Gastroesophageal sphincter (tissue), 4 donors: ENCODE measurements around the gene SCD5. TPM values are rescaled to one million over a fixed set of nuclear protein-coding genes. Genes with fewer than 3 reads are reported as not detected.

Experiments
- ATAC-seq: fragments of 150-250 bp; one replicate; pipeline ENCODE4 v1.9.1; 2016; ENCODE audit warnings: mild to moderate bottlenecking, moderate library complexity
- H3K27ac ChIP-seq, 4 donors: fragments of 200-600 bp; sonication (generic) in 3 of 4; 1 replicate in 3 of 4; 2 replicates in 1 of 4; pipeline ENCODE4 v1.5.1; 2016 to 2019
- H3K27me3 ChIP-seq: fragments of 200-600 bp; sonication (generic); one replicate; pipeline ENCODE4 v1.5.1; 2019
- H3K36me3 ChIP-seq, 2 donors: fragments of 200-600 bp; sonication (generic); one replicate each; pipeline ENCODE4 v1.5.1; 2019; ENCODE audit warnings: control low read depth in 1 of 2
- H3K4me1 ChIP-seq, 3 donors: fragments of 200-600 bp; sonication (generic); 1 replicate in 2 of 3; 2 replicates in 1 of 3; pipeline ENCODE4 v1.5.1; 2016 to 2019; ENCODE audit warnings: control low read depth in 2 of 3
- H3K4me3 ChIP-seq, 2 donors: fragments of 200-600 bp; sonication (generic); one replicate each; pipeline ENCODE4 v1.5.1; 2019; ENCODE audit warnings: mild to moderate bottlenecking in 1 of 2, moderate library complexity in 1 of 2
- H3K9me3 ChIP-seq, 3 donors: fragments of 200-600 bp; sonication (generic); one replicate each; pipeline ENCODE4 v1.5.1; 2017 to 2019; ENCODE audit warnings: control low read depth in 2 of 3
- CTCF ChIP-seq, 4 experiments: fragments of 200-600 bp in 2 of 4; fragments of 450-650 bp in 2 of 4; sonication (generic) in 1 of 4; IDR thresholded peaks; one replicate each; pipeline ENCODE4 v1.5.1; 2017 to 2019; ENCODE audit warnings: antibody characterized with exemption in 4 of 4, mild to moderate bottlenecking in 2 of 4, moderate library complexity in 2 of 4
- EP300 ChIP-seq: sonication (generic); formaldehyde crosslinking; IDR thresholded peaks from one replicate; pipeline ENCODE4 v1.6.1; 2017; ENCODE audit warnings: antibody characterized with exemption, mild to moderate bottlenecking
- POLR2A ChIP-seq, 2 donors: fragments of 450-650 bp; IDR thresholded peaks; one replicate each; pipeline ENCODE4 v1.6.1; 2017; ENCODE audit warnings: antibody characterized with exemption in 2 of 2, mild to moderate bottlenecking in 2 of 2, moderate library complexity in 1 of 2
- POLR2AphosphoS5 ChIP-seq: sonication (generic); formaldehyde crosslinking; IDR thresholded peaks from one replicate; pipeline ENCODE4 v1.6.1; 2017; ENCODE audit warnings: antibody characterized with exemption
- WGBS, 2 donors: methylation state at CpG; one replicate each; pipeline ENCODE4 v1.1.5; 2018; ENCODE audit warnings: low coverage in 1 of 2; 5-methylcytosine and 5-hydroxymethylcytosine counted together
- small RNA-seq, 4 donors: library from RNA; depleted of rRNA; stranded (forward); fragments of <200 nt; gene quantifications; one replicate each; pipeline ENCODE3, GENCODE V24; 2016
- total RNA-seq, 4 donors: library from RNA; depleted of rRNA; stranded (reverse); fragments of >200 nt; gene quantifications; one replicate each; pipeline ENCODE4 v1.1.0, GENCODE V29; 2016

Gene SCD5
- total RNA-seq, 4 donors from 2014 or later: 15.5 to 21.8 (median 20.3) TPM

GRCh38 chr4:82583897-82584587, 214.6 kb downstream of the SCD5 start:
- H3K4me1 ChIP-seq: no peaks in the 10 kb centered on the region
- TF ChIP-seq CTCF (IDR thresholded peaks at IDR 0.05): no peak
- no peak overlapping the region for H3K27ac ChIP-seq
- H3K9me3 ChIP-seq: no peaks in the 10 kb centered on the region
- WGBS, 2 donors: 31% methylated on average over 5 of the region's 5 CpGs
- H3K27me3 ChIP-seq: no peaks in the 10 kb centered on the region
- ATAC-seq: no peak
- no peak overlapping the region for H3K4me3 ChIP-seq
- no peaks in the 10 kb centered on the region for H3K36me3 ChIP-seq

- WGBS, 2 donors: 55 to 58% methylated on average over 4 to 5 of the region's 5 CpGs
- Histone ChIP-seq H3K27me3 (no peaks in the 10 kb centered on the region), H3K4me3 (no peak overlapping the region), H3K4me1 (no peaks in the 10 kb centered on the region), H3K36me3 (no peaks in the 10 kb centered on the region), H3K27ac (no peak overlapping the region), H3K9me3 (no peaks in the 10 kb centered on the region)
- ATAC-seq: no peak
- no peak for TF ChIP-seq POLR2A (IDR thresholded peaks at IDR 0.05)
- no peak for TF ChIP-seq POLR2AphosphoS5
- no peak for TF ChIP-seq CTCF (IDR thresholded peaks at IDR 0.05)
- no peak for TF ChIP-seq EP300
These were observed 218.7 kb downstream of the SCD5 start for GRCh38 chr4:82579932-82580331.

Small RNA genes within 50 kb of the gene (small RNA-seq; reads per million reads assigned to genes)
- gene MIR575: 0 reads per million in 4 donors

Other genes with a start within 250 kb of the SCD5 start
- 1 to 10 TPM; 3.5 to 10.0 (median 4.8) TPM for gene TMEM150C, start 236.8 kb downstream of the SCD5 start, total RNA-seq
- 100 to 1,000 TPM; 118 to 197 (median 153) TPM for gene SEC31A, start 92.4 kb upstream of the SCD5 start, total RNA-seq
- gene THAP9, start 101.9 kb upstream of the SCD5 start, total RNA-seq: 10 to 100 TPM in 1 of 4 donors, 1 to 10 TPM in 3; 2.6 to 12.5 (median 5.7) TPM
- 10 to 100 TPM in 2 of 4 donors, 1 to 10 TPM in 2; 7.8 to 15.3 (median 10.2) TPM for gene LIN54, start 212.0 kb upstream of the SCD5 start, total RNA-seq
- 10 to 100 TPM; 51.0 to 60.7 (median 55.8) TPM for gene COPS4, start 236.4 kb upstream of the SCD5 start, total RNA-seq